Mammary epithelial cell (primary cell): ENCODE results near the gene BCAR1.
"Not testable (repeated sequence)": the region's sequence is repeated elsewhere in the genome, so short reads cannot be mapped to it uniquely, and the experiment has no call there.

ENCODE experiments used
- CTCF ChIP-seq, 2 donors: IDR thresholded peaks in 1 of 2; conservative IDR thresholded peaks in 1 of 2; 2 replicates each; pipeline ENCODE4 v1.5.1; 2011 to 2012; ENCODE audit warnings: inconsistent platforms in 2 of 2, low read length in 2 of 2, mild to moderate bottlenecking in 2 of 2, control low read depth in 1 of 2, low read depth in 1 of 2; ENCODE audit not compliant: insufficient read depth in 1 of 2; ENCODE audit errors: extremely low read depth in 1 of 2
- EZH2 ChIP-seq: IDR thresholded peaks from 2 replicates; pipeline ENCODE4 v1.6.1; 2012; ENCODE audit warnings: low read length, inconsistent platforms, borderline replicate concordance

- TF ChIP-seq EZH2; CTCF (conservative IDR thresholded peaks at IDR 0.05 in 1 of 2, IDR thresholded peaks at IDR 0.05 in 1 of 2; ENCODE audit: extremely low read depth in 1 of 2, insufficient read depth in 1 of 2, low read depth in 1 of 2, low read length in 2 of 2): not testable (repeated sequence)
Measured at GRCh38 chr16:75204905-75205304, 46.5 kb downstream of the BCAR1 start.
